Activated T-cell treated with anti-CD3 and anti-CD28 coated beads for 4 hours (primary cell): Measurements from ENCODE around the gene COL10A1.
"Not testable (repeated sequence)": the region's sequence is repeated elsewhere in the genome, so short reads cannot be mapped to it uniquely, and the experiment has no call there.

Experiments used
- DNase-seq: peaks from one replicate; pipeline ENCODE4 v3.0.0-alpha.2; 2020

The COL10A1 gene

GRCh38 chr6:116118608-116119007, 7.3 kb downstream of the COL10A1 start:
- no peak for DNase-seq

GRCh38 chr6:116115781-116116180, 10.2 kb downstream of the COL10A1 start:
- no peak for DNase-seq

GRCh38 chr6:116113386-116113785, 12.5 kb downstream of the COL10A1 start:
- DNase-seq, result no peak

- DNase-seq, result no peak
Measured at GRCh38 chr6:116111552-116112528, 14.1 kb downstream of the COL10A1 start.

- no peak for DNase-seq
Measured at GRCh38 chr6:116108836-116109235, 17.1 kb downstream of the COL10A1 start.

GRCh38 chr6:116106146-116106545, 19.8 kb downstream of the COL10A1 start:
- no peak for DNase-seq

GRCh38 chr6:116105247-116105646, 20.7 kb downstream of the COL10A1 start:
- DNase-seq, result no peak

GRCh38 chr6:116104636-116105035, 21.3 kb downstream of the COL10A1 start:
- no peak for DNase-seq

- no peak for DNase-seq
Measured at GRCh38 chr6:116102873-116103272, 23.1 kb downstream of the COL10A1 start.

GRCh38 chr6:116101790-116102189, 24.1 kb downstream of the COL10A1 start:
- no peak for DNase-seq

GRCh38 chr6:116101302-116101718, 24.6 kb downstream of the COL10A1 start:
- DNase-seq, result peak; percentile 59

- DNase-seq, result peak; percentile 78
Measured at GRCh38 chr6:116100419-116101301, 25.3 kb downstream of the COL10A1 start, which contains the start of gene NT5DC1. Gene NT5DC1 (plus strand): TSS chr6:116100853. CDS start chr6:116100931, 78 bp downstream.

- DNase-seq, result no peak
Measured at GRCh38 chr6:116099036-116099435, 26.9 kb downstream of the COL10A1 start.

- no peak for DNase-seq
Measured at GRCh38 chr6:116096979-116097816, 28.7 kb downstream of the COL10A1 start.

- not testable (repeated sequence) for DNase-seq
Measured at GRCh38 chr6:116096048-116096759, 29.7 kb downstream of the COL10A1 start.

GRCh38 chr6:116094041-116094440, 31.9 kb downstream of the COL10A1 start:
- no peak for DNase-seq

- no peak for DNase-seq
Measured at GRCh38 chr6:116090251-116090650, 35.7 kb downstream of the COL10A1 start.

GRCh38 chr6:116088946-116089345, 37.0 kb downstream of the COL10A1 start:
- no peak for DNase-seq

GRCh38 chr6:116087437-116088027, 38.4 kb downstream of the COL10A1 start:
- no peak for DNase-seq

- DNase-seq, result no peak
Measured at GRCh38 chr6:116084284-116084683, 41.6 kb downstream of the COL10A1 start.

- DNase-seq, result no peak
Measured at GRCh38 chr6:116083052-116083451, 42.9 kb downstream of the COL10A1 start.
